Pancreas (tissue), 10 donors: ENCODE data around the gene SLC39A3. TPM values are rescaled to one million over a fixed set of nuclear protein-coding genes. Genes with fewer than 3 reads are reported as not detected.

Source experiments
- ATAC-seq, 4 donors: fragments of 200-7000 bp; cut with Tn5 transposase; one replicate each; pipeline versions ENCODE4 v1.8.0 to v1.9.1; 2020; ENCODE audit warnings: mild to moderate bottlenecking in 4 of 4, moderate library complexity in 4 of 4
- DNase-seq, 6 donors: peaks; one replicate each; pipeline ENCODE4 v3.0.0-alpha.2; 2020
- FAIRE-seq: peaks from 2 replicates; lab custom pipeline; 2012; peaks lifted over from hg19 to GRCh38; lab: Jason Lieb, UNC
- H3K27ac ChIP-seq, 4 donors: fragments of 200-600 bp; sonication (generic); 1 replicate in 3 of 4; 2 replicates in 1 of 4; pipeline versions ENCODE4 v1.5.0 to v1.8.0; 2020
- H3K27me3 ChIP-seq, 4 donors: fragments of 200-600 bp; one replicate each; pipeline ENCODE4 v1.8.0; 2021
- H3K36me3 ChIP-seq, 3 donors: fragments of 200-600 bp; sonication (generic) in 1 of 3; one replicate each; pipeline versions ENCODE4 v1.5.0 to v1.8.0; 2020 to 2021
- H3K4me1 ChIP-seq, 3 donors: fragments of 200-600 bp; one replicate each; pipeline ENCODE4 v1.8.0; 2021
- H3K4me3 ChIP-seq, 4 donors: fragments of 200-600 bp; sonication (generic) in 2 of 4; one replicate each; pipeline versions ENCODE4 v1.5.0 to v1.8.0; 2020 to 2021
- H3K9me3 ChIP-seq, 4 donors: fragments of 200-600 bp; one replicate each; pipeline ENCODE4 v1.8.0; 2021
- CTCF ChIP-seq, 4 donors: fragments of 200-600 bp; sonication (generic) in 3 of 4; IDR thresholded peaks; one replicate each; pipeline versions ENCODE4 v1.5.0 to v1.8.0; 2021; ENCODE audit warnings: antibody characterized with exemption in 4 of 4
- WGBS, 2 donors: extraction: QIAGEN DNeasy Blood & Tissue Kit; methylation state at CpG; one replicate each; pipeline ENCODE4 v1.1.7; 2013; 5-methylcytosine and 5-hydroxymethylcytosine counted together
- intact Hi-C, 3 donors: fragments of 100-400 bp; cut with DNase I; formaldehyde crosslinking; loops; one replicate each; pipeline versions ENCODE4 v1.11.1 to v1.14.2; 2022
- polyA plus RNA-seq, 2 donors: library from polyadenylated mRNA; stranded (reverse); fragments of 200-250 nt; gene quantifications; one replicate each; pipeline ENCODE4 v1.2.3, GENCODE V29; 2013
- total RNA-seq, 6 donors: library from RNA; stranded (reverse); fragmentation: NEBNext Ultra II Directional in 4 of 6; extraction: Animal tissue kit (Norgen Biotek cat#: 25700) in 4 of 6; gene quantifications; one replicate each; pipeline versions ENCODE4 v1.2.1 to v1.2.4, GENCODE V29; 2021 to 2023
- donor health status: healthy with polysubstance abuse.
- donor health status: DM: no; HTN: no; CAD: no; lungs with moderate emphysema.
- donor health status: DM: no; HTN: no; CAD: no.
- donor health status: control.
- donor health status: control.
- donor health status: Bipolar disorder and iron deficiency.
- donor health status: DM: yes; HTN: yes; CAD: no.
- donor health status: DM: no; HTN: no; CAD: no.
- donor health status: DM: no; HTN: no; CAD: no.
- donor health status: DM: yes; HTN: yes; CAD: no.

SLC39A3 gene
- total and polyA plus RNA-seq, 8 donors = 8.7 to 25.6 (median 13.0) TPM

GRCh38 chr19:2774083-2774679 lies 34.4 kb upstream of the SLC39A3 start:
- ATAC-seq = no peak
- Histone ChIP-seq H3K36me3 (no peaks in the 10 kb centered on the region), H3K27ac (no peak overlapping the region), H3K27me3 (no peaks in the 10 kb centered on the region), H3K4me1 (no peaks in the 10 kb centered on the region), H3K4me3 (no peak overlapping the region), H3K9me3 (no peaks in the 10 kb centered on the region)
- no peak for FAIRE-seq
- no peak for TF ChIP-seq CTCF (IDR thresholded peaks at IDR 0.05)
- no peak for DNase-seq
- intact Hi-C loops = no loop called here
- 84 to 88% methylated on average over 32 of the region's 32 CpGs for WGBS, 2 donors

GRCh38 chr19:2771786-2772674 lies 32.2 kb upstream of the SLC39A3 start:
- intact Hi-C loops = no loop called here
- DNase-seq (no peak), FAIRE-seq (no peak), ATAC-seq (no peak)
- Histone ChIP-seq H3K36me3 (peaks cover 0 to 7% (median 0%) of the 10 kb centered on the region in 3 donors), H3K9me3 (no peaks in the 10 kb centered on the region), H3K27ac (no peak overlapping the region), H3K4me1 (no peaks in the 10 kb centered on the region), H3K4me3 (no peak overlapping the region), H3K27me3 (no peaks in the 10 kb centered on the region)
- no peak for TF ChIP-seq CTCF (IDR thresholded peaks at IDR 0.05)
- WGBS, 2 donors = 85 to 86% methylated on average over 29 of the region's 29 CpGs

DNA sequence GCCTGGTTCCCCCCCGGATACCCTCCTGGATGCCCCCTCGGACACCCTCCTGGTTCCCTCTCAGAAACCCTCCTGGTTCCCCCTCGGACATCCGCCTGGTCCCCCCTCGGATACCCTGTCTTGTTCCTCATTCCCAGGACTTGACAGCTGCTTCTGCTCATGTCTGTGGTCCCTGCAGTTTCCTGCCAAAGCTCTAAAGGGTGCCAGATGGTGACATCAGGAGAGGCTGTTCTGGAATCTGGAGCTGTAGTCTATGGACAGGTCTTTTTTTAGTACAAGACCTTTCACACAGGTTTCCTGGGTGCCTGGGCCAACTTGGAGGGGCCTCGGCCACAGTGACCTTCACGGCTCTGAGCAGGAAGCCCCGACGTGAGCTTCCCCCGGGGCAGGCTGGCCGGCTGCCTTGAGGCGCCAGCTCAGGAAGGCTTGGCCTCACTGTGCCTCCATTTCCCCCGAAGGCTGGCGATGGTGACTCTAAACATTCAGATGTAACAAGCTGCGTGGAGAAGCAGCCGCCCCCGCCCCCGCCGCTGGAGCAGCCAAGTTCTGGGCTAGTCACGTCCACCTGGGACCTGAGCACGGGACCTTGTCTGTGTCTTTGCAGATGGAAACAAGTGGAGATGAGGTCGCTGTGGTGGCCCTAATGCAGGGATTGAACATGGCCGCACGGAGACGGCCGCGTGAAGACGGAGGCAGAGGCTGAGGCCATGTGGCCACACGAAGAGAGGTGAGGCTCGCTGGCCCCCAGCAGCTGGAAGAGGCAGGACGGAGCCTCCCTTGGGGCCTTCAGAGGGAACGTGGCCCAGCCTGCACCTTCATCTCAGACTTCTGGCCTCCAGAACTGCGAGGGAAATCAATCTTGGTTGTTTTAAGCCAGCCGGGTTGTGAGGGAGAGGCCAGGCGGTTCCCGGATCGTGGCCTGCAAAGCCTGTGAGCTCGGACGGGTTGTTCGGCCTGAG lies 30.5 kb upstream of the SLC39A3 start:
- ATAC-seq (peak in 3 of 4 donors; percentile 17 to 68 (median 50)), FAIRE-seq (no peak), DNase-seq (no peak)
- Histone ChIP-seq H3K4me1 (no peaks in the 10 kb centered on the region), H3K27ac (peak overlapping the region in 2 of 4 donors; percentile 33 to 46), H3K9me3 (no peaks in the 10 kb centered on the region), H3K4me3 (no peak overlapping the region), H3K27me3 (no peaks in the 10 kb centered on the region), H3K36me3 (peaks cover 0 to 19% (median 0%) of the 10 kb centered on the region in 3 donors)
- 77 to 83% methylated on average over 40 of the region's 40 CpGs for WGBS, 2 donors
- intact Hi-C loops = no loop called here
- TF ChIP-seq CTCF (IDR thresholded peaks at IDR 0.05) = no peak

GRCh38 chr19:2769218-2769617 lies 29.4 kb upstream of the SLC39A3 start:
- Histone ChIP-seq H3K27me3 (no peaks in the 10 kb centered on the region), H3K4me3 (no peak overlapping the region), H3K27ac (no peak overlapping the region), H3K4me1 (no peaks in the 10 kb centered on the region), H3K9me3 (no peaks in the 10 kb centered on the region), H3K36me3 (peaks cover 0 to 30% (median 0%) of the 10 kb centered on the region in 3 donors)
- no peak for TF ChIP-seq CTCF (IDR thresholded peaks at IDR 0.05)
- intact Hi-C loops = loop anchor here in 1 of 3 donors (10.0 kb wide), 1 partner anchor 114 kb away; no protein-coding TSS in a partner anchor
- ATAC-seq (no peak), FAIRE-seq (no peak), DNase-seq (no peak)
- WGBS, 2 donors = 93 to 95% methylated on average over 8 of the region's 8 CpGs
